IMR-90 (cell line): Measurements from ENCODE around the gene ASB1. TPM values are rescaled to one million over a fixed set of nuclear protein-coding genes. Genes with fewer than 3 reads are reported as not detected.

Source experiments
- ATAC-seq: fragments of 200-7000 bp; cut with Tn5 transposase; 2 replicates; pipeline ENCODE4 v1.9.1; 2020; ENCODE audit warnings: low read depth, mild to moderate bottlenecking, moderate library complexity
- BruUV-seq: library from RNA; stranded (reverse); fragments of 400-500 nt; replicated peaks from 2 replicates; lab custom pipeline; 2021; lab: Mats Ljungman, UMichigan
- CTCF ChIA-PET: fragments of 300-600 bp; formaldehyde crosslinking; extraction: SDS; loops from one replicate; lab custom pipeline; 2021; ENCODE audit warnings: antibody characterized with exemption; lab: Yijun Ruan, JAX
- POLR2A ChIA-PET: fragments of 300-600 bp; sonication (Branson Sonifier 250); formaldehyde crosslinking; loops from one replicate; lab custom pipeline; 2022; ENCODE audit warnings: antibody characterized with exemption; ENCODE audit not compliant: unreplicated experiment; lab: Charles Lee
- DNase-seq: peaks from one replicate; pipeline ENCODE4 v3.0.0; 2013
- H2AFZ ChIP-seq: replicated peaks from 2 replicates; pipeline ENCODE3; 2013; ENCODE audit warnings: low read length, mild to moderate bottlenecking; ENCODE audit not compliant: poor library complexity
- H2AK5ac ChIP-seq: 2 replicates; pipeline ENCODE4 v1.6.1; 2013; ENCODE audit warnings: low read depth, low read length, inconsistent platforms
- H2AK9ac ChIP-seq: replicated peaks from 2 replicates; pipeline ENCODE3; 2013; ENCODE audit warnings: mild to moderate bottlenecking, low read depth, low read length, moderate library complexity; ENCODE audit not compliant: poor library complexity
- H2BK120ac ChIP-seq: 2 replicates; pipeline ENCODE4 v1.6.1; 2013; ENCODE audit warnings: low read depth, low read length, inconsistent platforms
- H2BK15ac ChIP-seq: 3 replicates; pipeline ENCODE4 v1.6.1; 2013; ENCODE audit warnings: low read depth, low read length, inconsistent platforms
- H2BK20ac ChIP-seq: 2 replicates; pipeline ENCODE4 v1.6.1; 2013; ENCODE audit warnings: low read depth, mild to moderate bottlenecking, inconsistent platforms, low read length, moderate library complexity
- H2BK5ac ChIP-seq: 2 replicates; pipeline ENCODE4 v1.6.1; 2013; ENCODE audit warnings: mild to moderate bottlenecking, low read depth, low read length, inconsistent platforms; ENCODE audit not compliant: poor library complexity, severe bottlenecking
- H3K14ac ChIP-seq: replicated peaks from 2 replicates; pipeline ENCODE4 v1.6.1; 2013; ENCODE audit warnings: low read depth, low read length, inconsistent platforms
- H3K18ac ChIP-seq: 2 replicates; pipeline ENCODE4 v1.6.1; 2013; ENCODE audit warnings: low read depth, low read length, control low read depth
- H3K23ac ChIP-seq: 2 replicates; pipeline ENCODE4 v1.6.1; 2013; ENCODE audit warnings: low read depth, low read length, inconsistent platforms
- H3K27ac ChIP-seq: 2 replicates; pipeline ENCODE4 v1.5.1; 2013; ENCODE audit warnings: mild to moderate bottlenecking, control low read depth, low read length; ENCODE audit not compliant: insufficient read depth
- H3K27me3 ChIP-seq: 2 replicates; pipeline ENCODE4 v1.6.1; 2013; ENCODE audit warnings: low read length; ENCODE audit not compliant: control insufficient read depth, insufficient read depth
- H3K36me3 ChIP-seq: 2 replicates; pipeline ENCODE4 v1.6.1; 2013; ENCODE audit warnings: low read length, mixed read lengths; ENCODE audit not compliant: control insufficient read depth, insufficient read depth
- H3K4ac ChIP-seq: 2 replicates; pipeline ENCODE4 v1.6.1; 2013; ENCODE audit warnings: low read depth, low read length, inconsistent platforms
- H3K4me1 ChIP-seq: 2 replicates; pipeline ENCODE4 v1.6.1; 2013; ENCODE audit warnings: low read length, mixed read lengths; ENCODE audit not compliant: control insufficient read depth, insufficient read depth
- H3K4me2 ChIP-seq: 2 replicates; pipeline ENCODE4 v1.6.1; 2013; ENCODE audit warnings: low read depth, mild to moderate bottlenecking, control low read depth, low read length, moderate library complexity
- H3K4me3 ChIP-seq: 2 replicates; pipeline ENCODE4 v1.5.1; 2013; ENCODE audit warnings: low read depth, mild to moderate bottlenecking, control low read depth, low read length, moderate library complexity; ENCODE audit not compliant: insufficient read depth
- H3K56ac ChIP-seq: 2 replicates; pipeline ENCODE4 v1.6.1; 2013; ENCODE audit warnings: low read length, inconsistent platforms; ENCODE audit not compliant: insufficient read depth; ENCODE audit errors: extremely low read depth
- H3K79me1 ChIP-seq, 2 experiments: 2 replicates each; pipeline ENCODE4 v1.6.1; 2013; ENCODE audit warnings: low read length in 2 of 2, inconsistent platforms in 1 of 2, low read depth in 1 of 2
- H3K9ac ChIP-seq: 2 replicates; pipeline ENCODE4 v1.6.1; 2013; ENCODE audit warnings: low read depth, low read length, control low read depth
- H3K9me1 ChIP-seq: 2 replicates; pipeline ENCODE4 v1.6.1; 2013; ENCODE audit warnings: low read length, inconsistent platforms; ENCODE audit not compliant: insufficient read depth
- H3K9me3 ChIP-seq: 2 replicates; pipeline ENCODE4 v1.6.1; 2013; ENCODE audit warnings: low read length; ENCODE audit not compliant: control insufficient read depth, insufficient read depth
- H4K20me1 ChIP-seq: 2 replicates; pipeline ENCODE4 v1.6.1; 2013; ENCODE audit warnings: low read length, inconsistent platforms; ENCODE audit not compliant: insufficient read depth
- H4K5ac ChIP-seq: 2 replicates; pipeline ENCODE4 v1.6.1; 2013; ENCODE audit warnings: mild to moderate bottlenecking, low read depth, low read length, control low read depth
- H4K8ac ChIP-seq, 2 experiments: 2 replicates each; pipeline ENCODE4 v1.6.1; 2013; ENCODE audit warnings: low read depth in 2 of 2, low read length in 2 of 2, control low read depth in 1 of 2, inconsistent platforms in 1 of 2
- H4K91ac ChIP-seq: 2 replicates; pipeline ENCODE4 v1.6.1; 2013; ENCODE audit warnings: low read depth, low read length, inconsistent platforms; ENCODE audit not compliant: insufficient read depth
- BHLHE40 ChIP-seq: fragments of 150-350 bp; IDR thresholded peaks from 2 replicates; pipeline ENCODE4 v1.6.1; 2016; ENCODE audit warnings: mild to moderate bottlenecking, low read depth, low read length
- CTCF ChIP-seq: conservative IDR thresholded peaks from 2 replicates; pipeline ENCODE4 v1.5.1; 2012; ENCODE audit warnings: mild to moderate bottlenecking, low read depth, low read length, improper control_type of control experiment
- FOS ChIP-seq: fragments of 150-350 bp; IDR thresholded peaks from 2 replicates; pipeline ENCODE4 v1.6.1; 2016; ENCODE audit warnings: low read depth, low read length
- MAZ ChIP-seq: IDR thresholded peaks from 2 replicates; pipeline ENCODE4 v1.6.1; 2012; ENCODE audit warnings: low read depth, mild to moderate bottlenecking, low read length, improper control_type of control experiment, moderate library complexity, borderline replicate concordance
- MXI1 ChIP-seq: IDR thresholded peaks from 2 replicates; pipeline ENCODE4 v1.6.1; 2012; ENCODE audit warnings: low read depth, mild to moderate bottlenecking, low read length, moderate library complexity, borderline replicate concordance
- NFE2L2 ChIP-seq: fragments of 150-350 bp; IDR thresholded peaks from 2 replicates; pipeline ENCODE4 v1.6.1; 2016; ENCODE audit warnings: low read depth, mild to moderate bottlenecking, low read length
- RCOR1 ChIP-seq: IDR thresholded peaks from 2 replicates; pipeline ENCODE4 v1.6.1; 2012; ENCODE audit warnings: mild to moderate bottlenecking, low read length, improper control_type of control experiment; ENCODE audit not compliant: insufficient replicate concordance
- SMC3 ChIP-seq: fragments of 150-350 bp; IDR thresholded peaks from 2 replicates; pipeline ENCODE4 v1.6.1; 2016; ENCODE audit warnings: low read depth, mild to moderate bottlenecking, antibody characterized with exemption, low read length, moderate library complexity
- WGBS, 2 experiments: methylation state at CpG; one replicate each; pipeline versions ENCODE4 v1.1.5 to v1.1.7; 2013; ENCODE audit warnings: missing lambda C conversion rate in 2 of 2; ENCODE audit not compliant: insufficient read length in 1 of 2; ENCODE audit errors: extremely low coverage in 2 of 2; 5-methylcytosine and 5-hydroxymethylcytosine counted together
- dilution Hi-C: fragments of 300-500 bp; cut with HindIII; formaldehyde crosslinking; loops from one replicate; pipeline ENCODE4 v1.14.3; 2018; ENCODE audit warnings: low sequenced_read_pairs; ENCODE audit not compliant: unreplicated experiment
- in situ Hi-C: fragments of 300-500 bp; cut with MboI; formaldehyde crosslinking; loops from 3 replicates; pipeline ENCODE4 v1.14.3; 2019; ENCODE audit warnings: low sequenced_read_pairs, inconsistent platforms, mixed read lengths
- intact Hi-C: fragments of 100-400 bp; cut with micrococcal nuclease; formaldehyde crosslinking; loops from 2 replicates; pipeline ENCODE4 v1.10.0; 2022
- polyA plus RNA-seq, 3 experiments: library from polyadenylated mRNA; depleted of rRNA; stranded (reverse); fragments of >200 nt; gene quantifications; 2 replicates each; pipeline ENCODE4 v1.2.3, GENCODE V29; 2012; ENCODE audit warnings: low replicate concordance in 1 of 3
- total RNA-seq: library from RNA; depleted of rRNA; stranded (reverse); fragments of >200 nt; gene quantifications from 2 replicates; pipeline ENCODE4 v1.2.3, GENCODE V29; 2012

ASB1 gene
- total and polyA plus RNA-seq, 2 of the 4 experiments (the other 2 are of a cell fraction): 23.5 to 37.3 TPM

DNA sequence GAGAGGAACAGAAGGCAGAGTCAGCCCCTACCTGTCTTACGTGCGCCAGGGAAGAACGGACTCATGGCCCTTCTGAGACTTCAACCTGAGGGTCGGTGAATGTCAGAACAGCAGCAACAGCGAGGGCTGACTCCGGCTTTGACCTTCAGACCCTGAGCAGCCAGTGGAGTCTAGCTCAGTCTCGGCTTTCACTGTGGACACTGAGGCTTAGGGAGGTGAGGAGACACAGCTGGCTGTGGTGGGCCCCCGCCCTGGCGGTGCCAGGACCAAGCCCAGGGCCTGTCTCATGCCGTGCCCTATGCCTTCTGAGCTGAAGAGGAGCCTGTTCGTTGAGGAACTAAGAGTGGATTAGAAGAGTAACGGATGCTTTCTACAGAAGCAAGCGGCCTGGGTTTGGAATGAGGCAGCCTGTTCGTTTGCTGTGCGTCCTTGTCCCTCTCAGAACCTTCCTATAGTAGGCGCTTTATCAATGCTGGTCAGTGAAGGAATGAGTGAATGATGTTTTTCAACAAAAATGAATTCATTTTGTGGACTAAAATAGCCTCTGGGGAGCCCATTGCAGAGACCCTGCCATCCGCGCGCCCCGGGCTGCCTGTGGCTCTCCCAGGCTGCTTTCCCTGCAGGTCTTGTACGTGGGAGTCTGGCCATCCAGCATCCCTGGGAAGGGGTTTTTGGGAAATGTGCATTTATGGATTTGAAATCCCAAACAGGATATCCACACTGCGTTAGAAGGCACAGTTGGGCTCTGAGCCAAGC lies 38.9 kb downstream of the ASB1 start:
- dilution Hi-C loops (no loop called here), in situ Hi-C loops (loop anchor here (10.0 kb wide), 1 partner anchor 101 kb away; no protein-coding TSS in a partner anchor), intact Hi-C loops (no loop called here)
- H4K8ac ChIP-seq: no peak overlapping the region
- H2BK5ac ChIP-seq: no peak overlapping the region
- TF ChIP-seq FOS: no peak
- no peak for TF ChIP-seq CTCF
- TF ChIP-seq MXI1: no peak
- TF ChIP-seq MAZ: no peak
- TF ChIP-seq BHLHE40: no peak
- no peak for TF ChIP-seq RCOR1
- TF ChIP-seq NFE2L2: no peak
- no peak for TF ChIP-seq SMC3
- CTCF ChIA-PET: no interaction called here
- H3K9me3 ChIP-seq: no peaks in the 10 kb centered on the region
- no peaks in the 10 kb centered on the region for H3K36me3 ChIP-seq
- no peaks in the 10 kb centered on the region for H3K9me1 ChIP-seq
- 89% methylated on average over 8 of the region's 22 CpGs; no CpG with 5 or more reads in 1 of the 2 experiments for WGBS, 2 experiments
- H3K27ac ChIP-seq: no peak overlapping the region
- H4K91ac ChIP-seq: no peak overlapping the region
- H2AK5ac ChIP-seq: no peak overlapping the region
- H2AK9ac ChIP-seq: no peak overlapping the region
- ATAC-seq (no peak), DNase-seq (no peak)
- no peak overlapping the region for H3K23ac ChIP-seq
- BruUV-seq: no TSS peak
- no peaks in the 10 kb centered on the region for H3K79me1 ChIP-seq
- no peaks in the 10 kb centered on the region for H4K20me1 ChIP-seq
- no peak overlapping the region for H3K18ac ChIP-seq
- no peak overlapping the region for H3K4ac ChIP-seq
- POLR2A ChIA-PET: interaction anchor here (0.6 kb wide), 1 partner anchor 11 kb away, joined by 11 read pairs; no protein-coding TSS in a partner anchor
- H3K56ac ChIP-seq: no peak overlapping the region
- no peak overlapping the region for H3K14ac ChIP-seq
- no peak overlapping the region for H2BK120ac ChIP-seq
- no peak overlapping the region for H2AFZ ChIP-seq
- H3K27me3 ChIP-seq: no peaks in the 10 kb centered on the region
- no peak overlapping the region for H3K4me2 ChIP-seq
- H2BK20ac ChIP-seq: no peak overlapping the region
- H3K9ac ChIP-seq: no peak overlapping the region
- H3K4me1 ChIP-seq: no peaks in the 10 kb centered on the region; the same call in 1 of the 2 replicates
- no peak overlapping the region for H2BK15ac ChIP-seq
- no peak overlapping the region for H3K4me3 ChIP-seq
- no peak overlapping the region for H4K5ac ChIP-seq
